H9 (cell line): ENCODE measurements around the gene TMPRSS11A. TPM values are rescaled to one million over a fixed set of nuclear protein-coding genes. Genes with fewer than 3 reads are reported as not detected.

Experiments
- DNase-seq: peaks from one replicate; pipeline ENCODE4 v3.0.0-alpha.2; 2017
- H2AFZ ChIP-seq: one replicate; pipeline ENCODE4 v1.6.1; 2013; ENCODE audit warnings: mild to moderate bottlenecking, low read length, control low read depth, moderate library complexity
- H2AK5ac ChIP-seq: 2 replicates; pipeline ENCODE4 v1.6.1; 2013; ENCODE audit warnings: low read length, control low read depth, mixed read lengths; ENCODE audit not compliant: insufficient read length
- H2BK120ac ChIP-seq: one replicate; pipeline ENCODE4 v1.6.1; 2013; ENCODE audit warnings: low read depth, mild to moderate bottlenecking, low read length, control low read depth, inconsistent platforms; ENCODE audit not compliant: poor library complexity, severe bottlenecking
- H2BK12ac ChIP-seq: 2 replicates; pipeline ENCODE4 v1.6.1; 2013; ENCODE audit warnings: low read length, control low read depth, mixed read lengths, low read depth; ENCODE audit not compliant: insufficient read length
- H2BK15ac ChIP-seq: 2 replicates; pipeline ENCODE4 v1.6.1; 2013; ENCODE audit warnings: low read depth, low read length, control low read depth
- H2BK20ac ChIP-seq: one replicate; pipeline ENCODE4 v1.6.1; 2013; ENCODE audit warnings: low read depth, mild to moderate bottlenecking, low read length, control low read depth, inconsistent platforms; ENCODE audit not compliant: poor library complexity, severe bottlenecking
- H2BK5ac ChIP-seq: 2 replicates; pipeline ENCODE4 v1.6.1; 2013; ENCODE audit warnings: low read length, control low read depth, mixed read lengths; ENCODE audit not compliant: insufficient read length
- H3K14ac ChIP-seq: 2 replicates; pipeline ENCODE4 v1.6.1; 2013; ENCODE audit warnings: low read length, control low read depth; ENCODE audit not compliant: insufficient read depth
- H3K18ac ChIP-seq: 2 replicates; pipeline ENCODE4 v1.6.1; 2013; ENCODE audit warnings: low read depth, mild to moderate bottlenecking, mixed read lengths, low read length, control low read depth; ENCODE audit not compliant: insufficient read length
- H3K23ac ChIP-seq: 2 replicates; pipeline ENCODE4 v1.6.1; 2013; ENCODE audit warnings: low read length, control low read depth, mixed read lengths, low read depth; ENCODE audit not compliant: insufficient read length
- H3K23me2 ChIP-seq: 2 replicates; pipeline ENCODE4 v1.6.1; 2013; ENCODE audit warnings: low read depth, mild to moderate bottlenecking, mixed read lengths, low read length, control low read depth; ENCODE audit not compliant: insufficient read length, poor library complexity, severe bottlenecking
- H3K27ac ChIP-seq: 2 replicates; pipeline ENCODE4 v1.5.1; 2013; ENCODE audit warnings: low read length, control low read depth, mixed read lengths, low read depth; ENCODE audit not compliant: insufficient read length
- H3K27me3 ChIP-seq: 2 replicates; pipeline ENCODE4 v1.6.1; 2013; ENCODE audit warnings: low read length, control low read depth, inconsistent platforms; ENCODE audit not compliant: insufficient read depth
- H3K4ac ChIP-seq: 2 replicates; pipeline ENCODE4 v1.6.1; 2013; ENCODE audit warnings: low read depth, mild to moderate bottlenecking, control low read depth, inconsistent platforms, low read length, moderate library complexity
- H3K4me1 ChIP-seq: 2 replicates; pipeline ENCODE4 v1.6.1; 2013; ENCODE audit warnings: low read length, control low read depth, inconsistent platforms; ENCODE audit not compliant: insufficient read depth
- H3K4me2 ChIP-seq: 2 replicates; pipeline ENCODE4 v1.6.1; 2013; ENCODE audit warnings: low read length, control low read depth, mixed read lengths; ENCODE audit not compliant: insufficient read length, insufficient read depth
- H3K56ac ChIP-seq: 2 replicates; pipeline ENCODE4 v1.6.1; 2013; ENCODE audit warnings: low read depth, mild to moderate bottlenecking, mixed read lengths, low read length, control low read depth; ENCODE audit not compliant: insufficient read length
- H3K79me1 ChIP-seq: 2 replicates; pipeline ENCODE4 v1.6.1; 2013; ENCODE audit warnings: low read depth, mild to moderate bottlenecking, moderate library complexity, low read length, control low read depth, inconsistent platforms; ENCODE audit not compliant: insufficient read depth, poor library complexity, severe bottlenecking
- H3K79me2 ChIP-seq: 2 replicates; pipeline ENCODE4 v1.6.1; 2013; ENCODE audit warnings: low read length, control low read depth, inconsistent platforms; ENCODE audit not compliant: insufficient read depth
- H3K9ac ChIP-seq: 2 replicates; pipeline ENCODE4 v1.6.1; 2013; ENCODE audit warnings: low read length, control low read depth, mixed read lengths; ENCODE audit not compliant: insufficient read length; ENCODE audit errors: extremely low read depth
- H3K9me3 ChIP-seq: one replicate; pipeline ENCODE4 v1.6.1; 2013; ENCODE audit warnings: low read depth, low read length, inconsistent platforms; ENCODE audit not compliant: control insufficient read depth
- H3T11ph ChIP-seq: one replicate; pipeline ENCODE4 v1.6.1; 2013; ENCODE audit warnings: mild to moderate bottlenecking, low read length, control low read depth, inconsistent platforms
- H4K20me1 ChIP-seq: one replicate; pipeline ENCODE4 v1.6.1; 2013; ENCODE audit not compliant: control insufficient read depth, insufficient read length, insufficient read depth
- H4K5ac ChIP-seq: 2 replicates; pipeline ENCODE4 v1.6.1; 2013; ENCODE audit warnings: low read depth, mild to moderate bottlenecking, mixed read lengths, low read length, control low read depth; ENCODE audit not compliant: insufficient read length
- H4K8ac ChIP-seq: replicated peaks from 2 replicates; pipeline ENCODE4 v1.6.1; 2013; ENCODE audit warnings: low read length, control low read depth, mixed read lengths, low read depth; ENCODE audit not compliant: insufficient read length
- H4K91ac ChIP-seq: 2 replicates; pipeline ENCODE4 v1.6.1; 2013; ENCODE audit warnings: low read depth, mild to moderate bottlenecking, moderate library complexity, mixed read lengths, low read length, control low read depth; ENCODE audit not compliant: insufficient read length
- H3K27ac Mint-ChIP-seq, 3 experiments: 2 replicates in 2 of 3; 3 replicates in 1 of 3; pipeline ENCODE4 v1.8.0; 2020 to 2021; ENCODE audit warnings: mixed read lengths in 3 of 3, mild to moderate bottlenecking in 1 of 3, moderate library complexity in 1 of 3
- H3K27me3 Mint-ChIP-seq: 2 replicates; pipeline ENCODE4 v1.8.0; 2021; ENCODE audit warnings: low read depth, mild to moderate bottlenecking, moderate library complexity, mixed read lengths
- H3K36me3 Mint-ChIP-seq, 3 experiments: 2 replicates in 2 of 3; 3 replicates in 1 of 3; pipeline ENCODE4 v1.8.0; 2020 to 2021; ENCODE audit warnings: low read depth in 3 of 3, mixed read lengths in 3 of 3; ENCODE audit not compliant: insufficient read depth in 1 of 3
- H3K4me1 Mint-ChIP-seq, 2 experiments: 2 replicates each; pipeline ENCODE4 v1.8.0; 2020; ENCODE audit warnings: mixed read lengths in 2 of 2
- H3K4me3 Mint-ChIP-seq, 2 experiments: 2 replicates in 1 of 2; 3 replicates in 1 of 2; pipeline ENCODE4 v1.8.0; 2020 to 2021; ENCODE audit warnings: mild to moderate bottlenecking in 2 of 2, mixed read lengths in 2 of 2, moderate library complexity in 1 of 2
- H3K9me3 Mint-ChIP-seq, 2 experiments: 2 replicates in 1 of 2; 3 replicates in 1 of 2; pipeline ENCODE4 v1.8.0; 2020; ENCODE audit warnings: mild to moderate bottlenecking in 2 of 2, mixed read lengths in 2 of 2, moderate library complexity in 1 of 2
- CTCF ChIP-seq: fragments of 200-600 bp; sonication (generic); conservative IDR thresholded peaks from 3 replicates; pipeline ENCODE4 v1.8.0; 2021; ENCODE audit warnings: antibody characterized with exemption, mild to moderate bottlenecking
- WGBS: extraction: QIAGEN DNeasy Blood & Tissue Kit; methylation state at CpG from one replicate; pipeline ENCODE4 v1.1.7; 2013; ENCODE audit warnings: missing lambda C conversion rate, low lambda C conversion rate, mixed read lengths; ENCODE audit not compliant: insufficient read length; ENCODE audit errors: extremely low coverage; 5-methylcytosine and 5-hydroxymethylcytosine counted together
- total RNA-seq: library from RNA; stranded (reverse); gene quantifications from 2 replicates; pipeline ENCODE4 v1.2.1, GENCODE V29; 2021

Gene TMPRSS11A
- total RNA-seq, 1 experiment from 2014 or later, result not detected

DNA sequence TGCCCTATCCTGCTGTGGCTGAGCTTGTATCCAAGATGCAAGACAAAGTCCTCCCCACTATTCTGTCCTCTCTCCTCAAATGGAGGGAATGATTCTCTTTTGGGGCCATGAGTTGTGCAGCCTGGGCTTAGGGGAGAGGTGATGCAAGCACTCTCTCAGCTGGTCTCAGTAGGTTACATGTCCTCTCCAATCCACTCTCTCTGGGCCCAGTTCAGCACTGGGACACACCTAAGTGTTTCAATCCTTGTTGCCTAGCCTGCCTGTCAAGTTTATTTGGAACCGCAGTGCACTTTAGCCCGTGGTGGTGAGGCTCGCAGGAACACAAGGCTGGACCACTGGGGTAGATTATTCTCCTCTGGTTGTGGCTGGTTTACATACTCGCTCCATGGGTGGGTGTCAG lies 55.6 kb downstream of the TMPRSS11A start:
- Histone ChIP-seq H4K8ac (no peak overlapping the region), H4K20me1 (no peaks in the 10 kb centered on the region), H3K14ac (no peak overlapping the region), H2BK12ac (no peak overlapping the region), H4K5ac (no peak overlapping the region), H2AFZ (no peak overlapping the region), H3K27ac (no peak overlapping the region), H3K9ac (no peak overlapping the region), H3K18ac (no peak overlapping the region), H3K79me1 (no peaks in the 10 kb centered on the region), H4K91ac (no peak overlapping the region), H3K9me3 (no peaks in the 10 kb centered on the region), H2BK5ac (no peak overlapping the region), H3T11ph (no peak overlapping the region), H3K79me2 (no peaks in the 10 kb centered on the region), H2BK15ac (no peak overlapping the region), H3K23me2 (no peaks in the 10 kb centered on the region), H3K4ac (no peak overlapping the region), H3K4me2 (no peak overlapping the region), H2BK120ac (no peak overlapping the region), H3K23ac (no peak overlapping the region), H3K56ac (no peak overlapping the region), H3K4me1 (no peaks in the 10 kb centered on the region), H3K27me3 (no peaks in the 10 kb centered on the region), H2AK5ac (no peak overlapping the region), H2BK20ac (no peak overlapping the region)
- Mint-ChIP-seq H3K4me3 (no peak overlapping the region), H3K36me3 (no peaks in the 10 kb centered on the region; a peak in 1 of 7 replicates), H3K27ac (no peak overlapping the region; a peak in 1 of 7 replicates), H3K4me1 (no peaks in the 10 kb centered on the region), H3K9me3 (no peaks in the 10 kb centered on the region), H3K27me3 (no peaks in the 10 kb centered on the region)
- TF ChIP-seq CTCF, result no peak
- DNase-seq, result no peak
- WGBS, result no CpG with 5 or more reads among the region's 4 CpGs
